Esophagus squamous epithelium (tissue), 4 donors: Measurements from ENCODE around the gene KAZN.

ENCODE experiments used
- POLR2A ChIP-seq, 4 donors: fragments of 450-650 bp; IDR thresholded peaks; one replicate each; pipeline ENCODE4 v1.6.1; 2017; ENCODE audit warnings: antibody characterized with exemption in 4 of 4, mild to moderate bottlenecking in 4 of 4, moderate library complexity in 3 of 4
- TF ChIP-seq, protein P1 (sequence below), 6 experiments: fragments of 450-650 bp in 4 of 6; fragments of 200-600 bp in 2 of 6; sonication (generic) in 2 of 6; IDR thresholded peaks; one replicate each; pipeline ENCODE4 v1.5.1; 2016 to 2019; ENCODE audit warnings: antibody characterized with exemption in 6 of 6, mild to moderate bottlenecking in 4 of 6, moderate library complexity in 4 of 6

DNA sequence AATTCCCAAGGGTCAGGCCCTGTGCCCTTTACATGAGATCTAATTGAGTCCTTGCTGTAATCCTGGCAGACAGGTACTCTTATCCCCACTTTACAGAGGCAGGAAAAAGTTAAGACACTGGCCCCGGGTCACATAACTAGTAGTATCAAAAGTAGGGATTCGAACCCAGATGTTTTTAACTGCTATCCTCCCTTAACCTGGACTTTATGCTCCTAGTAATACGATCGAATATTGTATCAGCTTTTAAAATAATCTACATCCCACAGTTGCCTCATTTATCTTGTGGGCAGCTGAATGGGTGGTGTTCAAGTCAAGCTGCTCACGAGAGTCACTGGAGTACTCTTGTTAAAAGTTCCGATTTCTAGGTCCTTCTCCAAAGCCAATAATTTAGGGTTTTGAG is 529.6 kb downstream of the KAZN start:
- TF ChIP-seq, protein P1, sequence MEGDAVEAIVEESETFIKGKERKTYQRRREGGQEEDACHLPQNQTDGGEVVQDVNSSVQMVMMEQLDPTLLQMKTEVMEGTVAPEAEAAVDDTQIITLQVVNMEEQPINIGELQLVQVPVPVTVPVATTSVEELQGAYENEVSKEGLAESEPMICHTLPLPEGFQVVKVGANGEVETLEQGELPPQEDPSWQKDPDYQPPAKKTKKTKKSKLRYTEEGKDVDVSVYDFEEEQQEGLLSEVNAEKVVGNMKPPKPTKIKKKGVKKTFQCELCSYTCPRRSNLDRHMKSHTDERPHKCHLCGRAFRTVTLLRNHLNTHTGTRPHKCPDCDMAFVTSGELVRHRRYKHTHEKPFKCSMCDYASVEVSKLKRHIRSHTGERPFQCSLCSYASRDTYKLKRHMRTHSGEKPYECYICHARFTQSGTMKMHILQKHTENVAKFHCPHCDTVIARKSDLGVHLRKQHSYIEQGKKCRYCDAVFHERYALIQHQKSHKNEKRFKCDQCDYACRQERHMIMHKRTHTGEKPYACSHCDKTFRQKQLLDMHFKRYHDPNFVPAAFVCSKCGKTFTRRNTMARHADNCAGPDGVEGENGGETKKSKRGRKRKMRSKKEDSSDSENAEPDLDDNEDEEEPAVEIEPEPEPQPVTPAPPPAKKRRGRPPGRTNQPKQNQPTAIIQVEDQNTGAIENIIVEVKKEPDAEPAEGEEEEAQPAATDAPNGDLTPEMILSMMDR (IDR thresholded peaks at IDR 0.05), result no peak
- no peak for TF ChIP-seq POLR2A (IDR thresholded peaks at IDR 0.05)
